ENCODE results near the gene NCR2.

GRCh38 chr6:41336824-41337223 lies 1.4 kb downstream of the NCR2 start:
- TF ChIP-seq CTCF (conservative IDR thresholded peaks at IDR 0.05; ENCODE audit: low read depth, low read length) (no peak), EZH2 (IDR thresholded peaks at IDR 0.05; ENCODE audit: borderline replicate concordance, low read depth, low read length, poor library complexity, severe bottlenecking) (no peak)

All from A673 (cell line).